Measurements from ENCODE around the gene SYT15.

- TF ChIP-seq POLR2AphosphoS5 (IDR thresholded peaks at IDR 0.05) = no peak
- TF ChIP-seq CTCF (IDR thresholded peaks at IDR 0.05 in 8 of 11, conservative IDR thresholded peaks at IDR 0.05 in 3 of 11) = peak in 5 of 11 experiments; percentile 12 to 32 (median 24)
These were observed 33.7 kb upstream of the SYT15 start for GRCh38 chr10:46544989-46545791.

All from spleen (tissue), 7 donors.